Myometrial cell (primary cell): ENCODE measurements around the gene GMCL2. TPM values are rescaled to one million over a fixed set of nuclear protein-coding genes. Genes with fewer than 3 reads are reported as not detected.

Source experiments
- total RNA-seq: library from RNA; depleted of rRNA; stranded (reverse); fragments of >200 nt; gene quantifications from 2 replicates; pipeline ENCODE4 v1.2.3, GENCODE V29; 2015

The GMCL2 gene
- not detected in 2 replicates for total RNA-seq

GRCh38 chr5:178187014-178187413 is at the start of gene GMCL2:
Gene GMCL2, minus strand, starts transcription at chr5:178187371. Its CDS starts 72 bp downstream, at chr5:178187299.

GRCh38 chr5:178232124-178232919 is 45.2 kb upstream of the GMCL2 start, which contains the start of gene PHYKPL:
Gene PHYKPL, minus strand, starts transcription at chr5:178232802. Its CDS starts 252 bp downstream, at chr5:178232550.

GRCh38 chr5:178204182-178204934 is 17.2 kb upstream of the GMCL2 start, which contains the start of gene HNRNPAB:
Gene HNRNPAB, plus strand, starts transcription at chr5:178204533. Its CDS starts 305 bp downstream, at chr5:178204838.

GRCh38 chr5:178153530-178154340 is 33.4 kb downstream of the GMCL2 start, which contains the start of gene NHP2:
Gene NHP2, minus strand, starts transcription at chr5:178153885. Its CDS starts 68 bp downstream, at chr5:178153817.

Other genes starting within 250 kb of the GMCL2 start
- gene PROP1, start 191.1 kb downstream of the GMCL2 start, total RNA-seq = not detected in 2 replicates
- 0.29 and 0.89 TPM in 2 replicates for gene N4BP3, start 73.8 kb downstream of the GMCL2 start, total RNA-seq
- 12.1 and 24.8 TPM in 2 replicates for gene RMND5B, start 56.4 kb downstream of the GMCL2 start, total RNA-seq
- gene NHP2, start 33.5 kb downstream of the GMCL2 start, total RNA-seq = 579 and 610 TPM in 2 replicates
- gene HNRNPAB, start 17.2 kb upstream of the GMCL2 start, total RNA-seq = 99.1 and 102 TPM in 2 replicates
- 22.2 and 33.7 TPM in 2 replicates for gene PHYKPL, start 45.4 kb upstream of the GMCL2 start, total RNA-seq